KMS-11 (cell line): ENCODE data around the gene IQSEC2.

Experiments used
- H2AFZ ChIP-seq: fragments of 200-600 bp; sonication (generic); 2 replicates; pipeline ENCODE4 v1.6.1; 2016; ENCODE audit warnings: antibody characterized with exemption, mixed run types, low read depth
- H3K27ac ChIP-seq: fragments of 200-600 bp; sonication (generic); 2 replicates; pipeline ENCODE4 v1.6.1; 2016; ENCODE audit warnings: mild to moderate bottlenecking, mixed run types
- H3K27me3 ChIP-seq: fragments of 200-600 bp; sonication (generic); 2 replicates; pipeline ENCODE4 v1.6.1; 2017; ENCODE audit warnings: mild to moderate bottlenecking, low read depth, mixed run types, moderate library complexity; ENCODE audit not compliant: insufficient read depth
- H3K36me3 ChIP-seq: fragments of 200-600 bp; sonication (generic); 2 replicates; pipeline ENCODE4 v1.6.1; 2017; ENCODE audit warnings: mild to moderate bottlenecking, mixed run types; ENCODE audit not compliant: insufficient read depth
- H3K4me1 ChIP-seq: fragments of 200-600 bp; sonication (generic); 2 replicates; pipeline ENCODE4 v1.6.1; 2016; ENCODE audit warnings: mild to moderate bottlenecking, low read depth, mixed run types; ENCODE audit not compliant: poor library complexity, severe bottlenecking
- H3K4me2 ChIP-seq: fragments of 200-600 bp; sonication (generic); 2 replicates; pipeline ENCODE4 v1.7.0; 2016; ENCODE audit warnings: mild to moderate bottlenecking, mixed run types
- H3K4me3 ChIP-seq: fragments of 200-600 bp; sonication (generic); IDR thresholded peaks from 2 replicates; pipeline ENCODE4 v1.6.1; 2017; ENCODE audit warnings: low read depth, low read length, mixed read lengths; ENCODE audit not compliant: insufficient read depth
- H3K79me2 ChIP-seq: fragments of 200-600 bp; sonication (generic); 2 replicates; pipeline ENCODE4 v1.6.1; 2016; ENCODE audit warnings: low read depth, mixed run types; ENCODE audit not compliant: insufficient read depth
- H3K9ac ChIP-seq: fragments of 200-600 bp; sonication (generic); 2 replicates; pipeline ENCODE4 v1.6.1; 2016; ENCODE audit warnings: mild to moderate bottlenecking, mixed run types
- H4K20me1 ChIP-seq: fragments of 200-600 bp; sonication (generic); 2 replicates; pipeline ENCODE4 v1.6.1; 2016; ENCODE audit warnings: mild to moderate bottlenecking, mixed run types; ENCODE audit not compliant: insufficient read depth
- CTCF ChIP-seq: fragments of 200-600 bp; sonication (generic); conservative IDR thresholded peaks from 2 replicates; pipeline ENCODE4 v1.6.1; 2017; ENCODE audit warnings: low read depth, mild to moderate bottlenecking, antibody characterized with exemption, low read length, moderate library complexity, mixed read lengths

Gene IQSEC2

DNA sequence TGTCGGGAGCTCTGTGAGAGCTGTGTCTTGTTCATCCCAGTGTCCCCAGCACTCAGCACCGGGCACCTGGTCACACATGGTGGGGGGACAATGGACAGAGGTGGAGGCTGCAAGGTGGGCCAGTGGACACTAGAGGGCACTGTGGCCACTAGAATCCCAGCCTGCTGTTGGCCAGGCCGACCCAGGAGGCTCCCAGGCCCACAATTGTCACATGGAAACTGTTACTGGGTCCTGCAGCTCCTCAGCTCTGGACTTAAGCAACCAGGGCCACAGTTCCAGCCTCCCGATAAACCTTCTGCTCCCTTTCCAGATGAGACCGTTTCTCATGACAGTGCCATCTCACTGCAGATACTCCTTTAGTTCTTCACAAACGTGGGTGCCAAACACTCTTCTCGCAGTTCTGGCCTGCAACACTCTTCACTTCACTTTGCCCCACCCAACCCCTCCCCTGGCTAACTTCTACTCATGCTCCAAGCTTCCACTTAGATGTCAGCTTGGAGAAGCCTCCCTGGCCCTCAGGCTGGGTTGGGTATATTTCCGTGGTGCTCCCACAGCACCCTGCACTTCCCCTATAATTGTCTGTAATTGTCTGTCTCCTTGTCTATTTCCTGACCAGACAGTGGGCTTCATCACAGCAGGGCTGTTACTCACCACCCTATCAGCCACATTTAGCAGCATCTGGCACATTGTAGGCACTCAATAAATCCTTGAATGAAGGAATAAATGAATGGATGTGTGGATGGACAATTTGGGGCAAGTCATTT, 3.5 kb upstream of the IQSEC2 start:
- no peaks in the 10 kb centered on the region for H3K36me3 ChIP-seq
- H4K20me1 ChIP-seq = no peaks in the 10 kb centered on the region
- TF ChIP-seq CTCF = peak; percentile 75
- H3K4me1 ChIP-seq = no peaks in the 10 kb centered on the region
- no peaks in the 10 kb centered on the region for H3K27me3 ChIP-seq
- H3K4me3 ChIP-seq = no peak overlapping the region
- no peak overlapping the region for H2AFZ ChIP-seq
- no peak overlapping the region for H3K27ac ChIP-seq
- no peaks in the 10 kb centered on the region for H3K79me2 ChIP-seq
- no peak overlapping the region for H3K9ac ChIP-seq
- H3K4me2 ChIP-seq = no peak overlapping the region

GRCh38 chrX:53283567-53283966, 2.2 kb upstream of the IQSEC2 start:
- Histone ChIP-seq H3K4me1 (no peaks in the 10 kb centered on the region), H3K27me3 (no peaks in the 10 kb centered on the region), H2AFZ (no peak overlapping the region), H3K9ac (no peak overlapping the region), H3K79me2 (no peaks in the 10 kb centered on the region), H3K4me3 (no peak overlapping the region), H4K20me1 (no peaks in the 10 kb centered on the region), H3K4me2 (no peak overlapping the region), H3K36me3 (no peaks in the 10 kb centered on the region), H3K27ac (no peak overlapping the region)
- no peak for TF ChIP-seq CTCF

- Histone ChIP-seq H3K4me2 (no peak overlapping the region), H3K4me3 (no peak overlapping the region), H4K20me1 (no peaks in the 10 kb centered on the region), H3K4me1 (no peaks in the 10 kb centered on the region), H3K9ac (no peak overlapping the region), H2AFZ (no peak overlapping the region), H3K27ac (no peak overlapping the region), H3K27me3 (no peaks in the 10 kb centered on the region), H3K36me3 (no peaks in the 10 kb centered on the region), H3K79me2 (no peaks in the 10 kb centered on the region)
- TF ChIP-seq CTCF = no peak
Observed at GRCh38 chrX:53283099-53283498, 1.7 kb upstream of the IQSEC2 start.

DNA sequence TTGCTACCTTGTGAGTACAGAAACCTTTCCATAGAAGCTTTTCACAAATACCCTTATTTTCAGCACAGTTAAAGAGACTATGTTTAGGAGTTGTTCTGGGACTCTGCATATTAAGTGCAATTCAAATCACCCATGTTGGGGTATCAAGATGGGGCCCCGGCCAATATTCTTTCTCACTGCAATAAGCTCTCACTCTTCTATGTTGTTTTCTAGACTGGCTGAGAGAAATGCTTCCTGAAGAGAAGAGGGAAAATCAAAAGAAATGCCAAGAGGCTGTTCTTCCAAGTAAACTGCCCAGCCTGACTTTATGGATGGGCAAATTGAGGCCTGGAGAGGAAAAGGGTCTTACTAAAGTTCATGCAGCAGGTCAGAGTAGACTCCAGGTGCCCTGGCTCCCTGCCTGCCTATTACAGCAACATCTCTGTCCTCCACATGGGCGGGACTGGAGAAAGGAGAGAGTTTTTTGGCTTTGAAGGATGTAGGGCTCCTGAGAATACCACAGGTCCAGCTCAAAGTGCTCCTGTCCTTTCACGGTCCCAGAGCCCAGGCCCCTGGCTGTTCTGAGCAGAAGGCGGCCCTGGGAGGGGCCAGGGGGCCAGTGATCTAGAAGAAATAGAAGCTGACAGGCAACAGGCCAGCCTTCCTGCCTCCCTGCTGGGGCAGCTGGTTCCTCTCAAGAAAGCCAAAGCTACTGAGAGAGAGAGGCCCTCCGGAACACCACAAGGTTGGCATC, 745 bp upstream of the IQSEC2 start:
- no peaks in the 10 kb centered on the region for H3K79me2 ChIP-seq
- TF ChIP-seq CTCF = no peak
- no peak overlapping the region for H3K4me2 ChIP-seq
- H3K4me1 ChIP-seq = no peaks in the 10 kb centered on the region
- H3K9ac ChIP-seq = no peak overlapping the region
- no peaks in the 10 kb centered on the region for H4K20me1 ChIP-seq
- H3K36me3 ChIP-seq = no peaks in the 10 kb centered on the region
- no peak overlapping the region for H3K27ac ChIP-seq
- H3K27me3 ChIP-seq = no peaks in the 10 kb centered on the region
- H2AFZ ChIP-seq = no peak overlapping the region
- H3K4me3 ChIP-seq = no peak overlapping the region
